HAP-1 (cell line): Measurements from ENCODE around the gene ESPNL.
"Not testable (repeated sequence)": the region's sequence is repeated elsewhere in the genome, so short reads cannot be mapped to it uniquely, and the experiment has no call there.

Experiments used
- DNase-seq, 2 experiments: peaks; one replicate each; pipeline ENCODE4 v3.0.0-alpha.2; 2016 to 2020; ENCODE audit warnings: low spot score in 2 of 2
- H3K27me3 ChIP-seq: fragments of 250-450 bp; sonication (Bioruptor Pico); 2 replicates; pipeline ENCODE4 v1.5.1; 2020; ENCODE audit warnings: low read depth, mild to moderate bottlenecking, moderate library complexity
- H3K36me3 ChIP-seq: fragments of 250-450 bp; sonication (Bioruptor Pico); replicated peaks from 2 replicates; pipeline ENCODE4 v1.5.1; 2020; ENCODE audit warnings: mild to moderate bottlenecking
- H3K4me1 ChIP-seq: fragments of 250-450 bp; sonication (Bioruptor Pico); 2 replicates; pipeline ENCODE4 v1.5.1; 2020; ENCODE audit warnings: mild to moderate bottlenecking
- H3K4me3 ChIP-seq: fragments of 250-450 bp; sonication (Bioruptor Pico); 2 replicates; pipeline ENCODE4 v1.5.1; 2020; ENCODE audit warnings: mild to moderate bottlenecking, moderate library complexity
- H3K9me3 ChIP-seq: fragments of 250-450 bp; sonication (Bioruptor Pico); 2 replicates; pipeline ENCODE4 v1.5.1; 2020; ENCODE audit warnings: mild to moderate bottlenecking, moderate library complexity
- in situ Hi-C: fragments of 300-500 bp; cut with MboI; formaldehyde crosslinking; loops from 3 replicates; pipeline ENCODE4 v1.14.3; 2020; ENCODE audit warnings: low sequenced_read_pairs, inconsistent platforms, mixed read lengths

The ESPNL gene

DNA sequence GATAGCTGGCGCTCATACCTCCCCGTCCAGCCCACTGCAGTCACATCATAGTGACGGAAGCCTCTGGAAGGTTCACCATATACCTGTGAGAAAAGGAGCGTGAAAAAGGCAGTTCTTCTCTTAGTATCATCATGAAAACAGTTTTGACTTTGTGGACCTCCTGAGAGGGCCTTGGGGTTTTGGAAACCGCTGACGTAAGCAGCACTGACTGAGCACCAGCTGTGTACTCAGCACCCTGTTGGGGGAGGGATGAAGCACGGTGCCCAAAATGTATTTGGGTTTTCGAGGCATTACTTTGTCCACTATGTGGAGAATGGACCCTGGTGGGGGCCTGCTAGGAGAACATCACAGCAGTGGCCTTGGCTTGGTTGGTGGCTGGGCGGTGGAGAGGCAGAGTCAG, 33.9 kb upstream of the ESPNL start:
- H3K27me3 ChIP-seq = no peaks in the 10 kb centered on the region
- peaks cover 9% of the 10 kb centered on the region for H3K4me1 ChIP-seq
- H3K9me3 ChIP-seq = no peaks in the 10 kb centered on the region
- peaks cover 70% of the 10 kb centered on the region for H3K36me3 ChIP-seq
- no peak for DNase-seq
- no peak overlapping the region for H3K4me3 ChIP-seq
- in situ Hi-C loops = no loop called here

DNA sequence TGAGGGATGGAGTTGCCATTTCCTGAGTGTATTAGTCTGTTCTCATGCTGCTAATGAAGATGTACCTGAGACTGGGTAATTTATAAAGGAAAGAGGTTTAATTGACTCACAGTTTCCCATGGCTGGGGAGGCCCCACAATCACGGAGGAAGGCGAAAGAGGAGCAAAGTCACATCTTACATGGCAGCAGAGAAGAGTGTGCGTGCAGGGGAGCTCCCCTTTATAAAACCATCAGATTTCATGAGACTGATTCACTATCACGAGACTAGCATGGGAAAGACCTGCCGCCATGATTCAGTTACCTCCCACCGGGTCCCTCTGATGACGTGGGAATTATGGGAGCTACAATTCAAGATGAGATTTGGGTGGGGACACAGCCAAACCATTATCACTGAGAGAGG, 33.4 kb upstream of the ESPNL start:
- peaks cover 75% of the 10 kb centered on the region for H3K36me3 ChIP-seq
- H3K4me3 ChIP-seq, H3K9me3 ChIP-seq, DNase-seq, in situ Hi-C loops, H3K4me1 ChIP-seq, H3K27me3 ChIP-seq: not testable (repeated sequence)

DNA sequence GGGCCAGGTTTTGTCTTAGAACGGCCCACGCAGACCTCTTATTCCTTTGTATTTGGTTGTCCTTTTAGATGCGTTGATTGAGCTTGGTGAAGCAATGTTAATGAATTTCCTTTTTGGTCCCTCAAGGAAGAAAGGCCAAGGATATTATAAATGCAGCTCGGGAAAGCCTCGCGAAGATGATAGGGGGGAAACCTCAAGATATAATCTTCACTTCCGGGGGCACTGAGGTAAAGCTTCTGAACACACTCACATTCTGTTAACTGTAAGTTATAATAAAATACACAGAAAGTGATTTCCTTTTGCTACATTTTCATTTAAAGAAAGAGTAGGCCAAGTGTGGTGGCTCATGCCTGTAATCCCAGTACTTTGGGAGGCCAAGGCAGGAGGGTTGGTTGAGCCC, 32.2 kb upstream of the ESPNL start:
- Histone ChIP-seq H3K27me3 (no peaks in the 10 kb centered on the region), H3K4me3 (no peak overlapping the region), H3K9me3 (no peaks in the 10 kb centered on the region), H3K36me3 (peaks cover 85% of the 10 kb centered on the region), H3K4me1 (no peaks in the 10 kb centered on the region; the same call in 1 of the 2 replicates)
- in situ Hi-C loops = no loop called here
- no peak for DNase-seq

DNA sequence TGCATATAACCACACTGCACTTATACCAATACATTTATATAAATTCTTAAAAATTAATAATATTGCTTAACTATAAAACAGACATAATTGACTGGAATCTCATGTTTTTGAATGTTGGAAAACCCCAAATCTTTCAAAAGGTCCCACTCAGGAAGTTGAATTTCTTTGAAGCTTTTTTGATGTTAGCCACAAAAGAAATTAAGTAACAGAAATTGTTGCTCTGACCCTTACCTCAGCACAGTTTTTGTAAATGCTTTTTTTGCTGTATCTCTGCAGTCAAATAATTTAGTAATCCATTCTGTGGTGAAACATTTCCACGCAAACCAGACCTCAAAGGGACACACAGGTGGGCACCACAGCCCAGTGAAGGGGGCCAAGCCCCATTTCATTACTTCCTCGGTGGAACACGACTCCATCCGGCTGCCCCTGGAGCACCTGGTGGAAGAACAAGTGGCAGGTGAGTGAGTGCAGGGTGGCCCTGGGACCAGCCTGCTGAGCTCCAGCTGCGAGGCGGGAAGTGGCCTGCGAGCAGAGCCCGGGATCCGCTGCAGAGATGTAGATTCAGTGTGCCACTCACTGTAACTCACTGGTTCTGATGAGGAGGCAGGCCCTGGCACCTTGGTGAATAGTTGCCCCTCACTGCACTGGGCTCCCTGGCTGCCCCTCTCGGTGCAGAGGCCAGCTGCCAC, 31.0 kb upstream of the ESPNL start:
- in situ Hi-C loops = no loop called here
- DNase-seq = no peak
- Histone ChIP-seq H3K4me3 (no peak overlapping the region), H3K27me3 (no peaks in the 10 kb centered on the region), H3K9me3 (no peaks in the 10 kb centered on the region), H3K36me3 (peaks cover 91% of the 10 kb centered on the region), H3K4me1 (no peaks in the 10 kb centered on the region; the same call in 1 of the 2 replicates)

DNA sequence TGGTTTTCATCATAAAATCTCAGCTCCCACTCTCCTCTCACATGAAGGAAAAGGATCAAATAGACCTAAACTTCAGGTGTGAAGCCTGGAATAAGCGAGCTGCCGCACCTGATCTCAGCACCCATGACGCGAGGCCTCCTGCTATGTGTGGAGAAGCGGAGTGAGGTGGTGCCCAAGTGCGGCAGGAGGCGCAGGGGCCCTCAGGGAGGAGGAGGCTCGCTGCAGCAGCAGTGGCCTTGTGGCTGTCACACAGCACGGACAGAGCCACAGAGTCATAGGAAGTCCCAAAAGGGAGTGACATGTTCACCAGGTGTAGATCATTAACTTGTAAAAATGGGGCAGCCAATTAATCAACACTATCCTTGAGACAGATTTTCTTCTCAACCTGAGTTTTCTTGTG, 30.3 kb upstream of the ESPNL start:
- Histone ChIP-seq H3K36me3 (peaks cover 92% of the 10 kb centered on the region), H3K9me3 (no peaks in the 10 kb centered on the region), H3K4me3 (no peak overlapping the region), H3K4me1 (no peaks in the 10 kb centered on the region; the same call in 1 of the 2 replicates), H3K27me3 (no peaks in the 10 kb centered on the region)
- in situ Hi-C loops = no loop called here
- no peak for DNase-seq

DNA sequence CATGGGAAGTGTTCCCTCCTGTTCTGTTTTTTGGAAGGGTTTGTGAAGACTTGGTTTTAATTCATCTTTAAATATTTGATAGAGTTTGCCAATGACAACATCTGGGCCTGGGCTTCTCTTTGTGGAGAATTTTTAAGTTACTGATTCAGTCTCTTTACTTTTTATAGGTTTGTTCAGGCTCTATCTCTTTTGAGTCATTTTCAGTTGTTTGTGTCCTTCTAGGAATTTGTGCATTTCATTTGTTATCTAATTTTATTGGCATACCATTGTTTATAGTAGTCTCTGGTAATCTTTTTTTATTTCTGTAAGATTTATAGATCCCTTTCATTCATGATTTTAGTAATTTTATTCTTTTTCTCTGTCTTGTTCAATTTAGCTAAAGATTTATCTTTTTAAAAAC, 24.7 kb upstream of the ESPNL start:
- in situ Hi-C loops = no loop called here
- H3K4me1 ChIP-seq = peaks cover 7% of the 10 kb centered on the region
- H3K36me3 ChIP-seq = peaks cover 50% of the 10 kb centered on the region

DNA sequence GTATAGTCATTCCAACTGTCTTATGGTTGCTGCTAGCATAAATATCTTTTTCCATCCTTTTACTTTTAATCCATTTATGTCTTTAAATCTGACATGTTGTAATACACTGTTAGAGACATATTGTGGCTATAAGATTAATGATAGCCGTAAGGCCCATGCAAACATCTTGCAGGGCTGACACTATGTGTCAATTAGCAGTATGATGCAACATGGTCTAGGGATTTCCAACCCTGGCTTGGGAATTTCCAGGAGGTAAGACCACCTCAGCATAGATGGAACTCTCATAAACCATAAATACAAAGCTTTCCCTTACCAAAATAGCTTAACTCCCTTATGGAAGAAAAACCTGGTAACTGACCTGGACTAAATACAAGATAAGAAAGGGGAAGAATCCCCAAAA, 22.8 kb upstream of the ESPNL start:
- no peak for DNase-seq
- Histone ChIP-seq H3K27me3 (no peaks in the 10 kb centered on the region), H3K9me3 (no peaks in the 10 kb centered on the region), H3K36me3 (peaks cover 52% of the 10 kb centered on the region), H3K4me1 (peaks cover 7% of the 10 kb centered on the region), H3K4me3 (no peak overlapping the region)
- in situ Hi-C loops = no loop called here

More for the DNA sequence above, 24.7 kb upstream of the ESPNL start:
- DNase-seq = no peak
- Histone ChIP-seq H3K27me3 (no peaks in the 10 kb centered on the region), H3K4me3 (no peak overlapping the region), H3K9me3 (no peaks in the 10 kb centered on the region)

DNA sequence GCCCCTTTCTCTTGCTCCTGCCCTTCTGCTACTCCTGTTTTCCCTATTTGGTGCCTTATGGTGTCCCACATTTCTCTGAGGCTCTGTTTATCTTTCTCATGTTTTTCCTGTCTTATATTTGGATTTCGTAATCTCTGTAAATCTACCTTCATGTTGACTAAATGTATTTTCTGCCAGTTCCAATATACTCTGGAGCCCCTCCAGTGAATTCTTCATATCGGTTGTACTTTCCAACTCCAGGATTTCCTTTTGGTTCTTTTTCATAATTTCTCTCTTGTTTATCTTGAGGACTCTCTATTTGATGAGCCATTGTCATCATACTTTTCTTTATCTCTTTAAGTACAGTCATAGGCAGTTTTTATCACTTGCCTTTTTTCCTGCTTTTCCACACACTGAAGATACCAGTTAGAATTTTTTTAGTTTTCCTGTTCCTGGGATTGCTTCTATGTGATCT, 20.2 kb upstream of the ESPNL start:
- H3K4me3 ChIP-seq = no peak overlapping the region
- H3K9me3 ChIP-seq = no peaks in the 10 kb centered on the region
- H3K27me3 ChIP-seq = no peaks in the 10 kb centered on the region
- no peak for DNase-seq
- H3K36me3 ChIP-seq = peaks cover 43% of the 10 kb centered on the region
- in situ Hi-C loops = no loop called here
- H3K4me1 ChIP-seq = peaks cover 7% of the 10 kb centered on the region

DNA sequence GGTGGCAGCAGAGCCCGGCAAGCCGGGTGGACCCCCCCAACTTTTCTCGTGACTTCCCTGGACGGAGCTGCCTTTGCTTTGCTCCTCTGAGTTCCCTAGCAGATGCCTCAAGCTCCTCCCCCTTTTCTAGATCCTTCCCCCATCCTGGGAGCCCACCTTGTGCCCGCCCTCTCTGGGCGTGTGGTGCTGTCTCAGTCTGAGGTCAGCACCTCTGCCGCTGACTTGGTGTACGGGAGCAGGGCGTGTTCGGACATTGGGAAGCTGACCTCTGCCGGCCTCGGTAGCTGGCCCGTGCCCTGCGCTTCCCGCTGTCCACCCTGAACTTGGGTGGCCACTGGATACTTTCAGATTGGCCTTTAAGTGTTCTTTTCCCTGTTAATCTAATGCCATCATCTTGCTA, 19.6 kb upstream of the ESPNL start:
- peaks cover 42% of the 10 kb centered on the region for H3K36me3 ChIP-seq
- no peak overlapping the region for H3K4me3 ChIP-seq
- peaks cover 7% of the 10 kb centered on the region for H3K4me1 ChIP-seq
- no peak for DNase-seq
- no peaks in the 10 kb centered on the region for H3K9me3 ChIP-seq
- H3K27me3 ChIP-seq = no peaks in the 10 kb centered on the region
- in situ Hi-C loops = no loop called here

DNA sequence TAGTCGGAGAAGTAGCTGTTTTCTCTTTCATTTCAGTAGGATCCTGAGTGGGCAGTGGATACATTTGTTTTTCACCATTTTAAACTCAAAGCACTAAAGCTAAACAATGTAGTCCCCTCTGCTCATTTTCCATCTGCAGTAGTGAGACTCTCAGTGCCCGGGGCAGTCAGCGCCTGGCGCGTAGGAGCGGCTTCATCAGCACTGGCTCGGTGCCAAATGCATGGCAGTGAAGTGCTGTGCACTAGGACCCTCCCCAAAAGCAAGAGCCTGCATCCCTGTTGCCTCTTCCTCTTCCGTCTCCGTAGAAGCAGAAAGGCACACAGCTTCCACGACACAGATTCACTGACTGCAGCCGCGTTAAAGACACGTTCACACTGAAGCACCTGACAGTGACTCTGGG, 19.0 kb upstream of the ESPNL start:
- peaks cover 47% of the 10 kb centered on the region for H3K36me3 ChIP-seq
- DNase-seq = no peak

DNA sequence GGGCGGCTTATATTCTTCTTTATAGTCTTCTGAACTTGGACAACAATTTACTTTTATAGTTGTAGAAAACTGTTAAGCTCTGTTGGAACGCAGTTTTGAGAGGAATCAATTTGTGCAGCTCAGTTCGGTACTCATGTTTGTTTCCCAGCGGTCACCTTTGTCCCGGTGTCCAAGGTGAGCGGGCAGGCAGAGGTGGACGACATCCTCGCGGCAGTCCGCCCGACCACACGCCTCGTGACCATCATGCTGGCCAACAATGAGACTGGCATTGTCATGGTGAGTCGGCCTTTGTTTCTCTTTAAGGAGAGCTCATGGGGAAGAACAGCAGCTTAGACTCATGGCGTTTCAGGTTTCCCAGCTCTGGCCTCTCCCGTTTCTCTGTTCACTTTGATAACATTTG, 18.6 kb upstream of the ESPNL start:
- peaks cover 7% of the 10 kb centered on the region for H3K4me1 ChIP-seq
- H3K9me3 ChIP-seq = no peaks in the 10 kb centered on the region
- H3K27me3 ChIP-seq = no peaks in the 10 kb centered on the region
- in situ Hi-C loops = no loop called here
- H3K4me3 ChIP-seq = no peak overlapping the region
- peaks cover 47% of the 10 kb centered on the region for H3K36me3 ChIP-seq
- no peak for DNase-seq

More for the DNA sequence above, 19.0 kb upstream of the ESPNL start:
- Histone ChIP-seq H3K9me3 (no peaks in the 10 kb centered on the region), H3K4me3 (no peak overlapping the region), H3K27me3 (no peaks in the 10 kb centered on the region), H3K4me1 (peaks cover 7% of the 10 kb centered on the region)
- in situ Hi-C loops = no loop called here

DNA sequence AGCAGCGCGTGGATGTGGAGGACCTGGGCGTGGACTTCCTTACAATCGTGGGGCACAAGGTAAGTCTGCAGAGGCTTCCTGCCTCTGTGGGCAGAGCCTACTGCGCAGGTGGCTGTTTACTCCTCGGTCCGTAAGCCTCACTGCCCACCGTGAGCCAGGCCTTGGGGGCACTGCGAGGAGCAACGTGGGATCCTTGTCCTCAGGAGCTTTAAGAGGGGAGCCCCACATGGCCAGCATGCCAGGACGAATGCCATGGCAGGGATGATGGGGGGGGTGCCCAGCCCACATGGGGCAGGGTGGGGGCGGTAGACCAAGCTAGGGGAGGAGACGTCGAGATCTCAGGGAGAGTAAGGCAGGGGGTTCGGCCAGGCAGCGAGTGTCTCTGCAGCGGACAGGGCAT, 18.0 kb upstream of the ESPNL start:
- peaks cover 47% of the 10 kb centered on the region for H3K36me3 ChIP-seq
- H3K4me1 ChIP-seq = peaks cover 2% of the 10 kb centered on the region
- H3K27me3 ChIP-seq = no peaks in the 10 kb centered on the region
- in situ Hi-C loops = no loop called here
- H3K9me3 ChIP-seq = no peaks in the 10 kb centered on the region
- no peak for DNase-seq
- no peak overlapping the region for H3K4me3 ChIP-seq

DNA sequence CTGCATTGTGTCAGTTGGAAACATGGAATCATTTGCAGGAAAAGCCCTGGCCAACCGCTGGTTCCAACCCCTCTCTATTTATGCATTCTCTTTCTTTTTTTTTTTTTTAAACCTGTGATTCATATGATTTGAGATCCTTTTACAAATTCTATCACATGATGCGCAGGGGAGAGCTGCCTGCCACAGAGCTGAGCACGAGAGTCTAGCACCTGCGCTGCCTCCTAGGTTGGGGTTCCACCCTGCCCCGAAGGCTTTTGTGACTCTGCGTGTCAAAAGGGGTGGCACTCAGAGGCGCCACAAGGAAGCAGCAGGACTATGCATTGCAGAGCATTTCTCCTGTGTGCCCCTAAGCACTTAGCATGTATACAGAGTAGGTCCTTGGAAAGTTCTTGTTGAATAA, 17.3 kb upstream of the ESPNL start:
- in situ Hi-C loops = no loop called here
- Histone ChIP-seq H3K4me1 (peaks cover 7% of the 10 kb centered on the region), H3K27me3 (no peaks in the 10 kb centered on the region), H3K9me3 (no peaks in the 10 kb centered on the region), H3K36me3 (peaks cover 47% of the 10 kb centered on the region), H3K4me3 (no peak overlapping the region)
- DNase-seq = no peak

DNA sequence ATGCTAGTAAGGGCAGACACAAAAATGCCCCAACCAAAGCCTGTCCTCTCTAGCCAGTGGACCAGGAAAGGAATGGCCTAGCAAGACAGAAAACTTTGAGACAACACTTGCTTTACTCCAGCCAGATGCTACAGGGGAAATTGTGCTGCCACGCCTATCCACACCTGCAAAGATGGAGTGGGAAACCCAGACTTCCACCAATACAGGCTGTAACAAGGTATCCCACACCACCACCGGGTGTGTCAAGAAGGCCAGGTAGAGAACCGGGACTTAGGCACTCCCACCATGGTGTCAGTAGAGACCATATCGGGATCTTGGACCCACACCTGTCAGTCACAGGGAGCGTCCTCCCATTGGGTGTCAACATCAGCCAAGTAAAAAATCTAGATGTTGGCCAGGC, 16.2 kb upstream of the ESPNL start:
- no peak for DNase-seq
- H3K4me3 ChIP-seq = no peak overlapping the region
- no peaks in the 10 kb centered on the region for H3K9me3 ChIP-seq
- H3K27me3 ChIP-seq = no peaks in the 10 kb centered on the region
- peaks cover 7% of the 10 kb centered on the region for H3K4me1 ChIP-seq
- in situ Hi-C loops = no loop called here
- peaks cover 44% of the 10 kb centered on the region for H3K36me3 ChIP-seq

DNA sequence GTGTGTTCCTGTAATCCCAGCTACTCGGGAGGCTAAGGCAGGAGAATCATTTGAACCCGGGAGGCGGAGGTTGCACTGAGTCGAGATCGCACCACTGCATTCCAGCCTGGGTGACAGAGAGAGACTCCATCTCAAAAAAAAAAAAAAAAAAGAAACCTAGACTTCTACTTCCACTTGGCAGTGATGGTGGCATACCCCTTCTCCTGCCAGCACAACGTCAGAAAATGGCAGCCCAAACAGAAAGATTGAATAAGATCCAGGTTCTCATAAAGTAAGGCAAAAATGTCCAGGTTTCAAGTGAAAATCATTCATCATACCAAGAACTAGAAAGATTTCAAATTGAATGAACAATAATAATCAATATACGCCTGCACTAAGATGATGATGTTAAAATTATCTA, 15.4 kb upstream of the ESPNL start:
- DNase-seq = no peak
- in situ Hi-C loops = no loop called here
- Histone ChIP-seq H3K4me3 (no peak overlapping the region), H3K36me3 (peaks cover 44% of the 10 kb centered on the region), H3K4me1 (peaks cover 7% of the 10 kb centered on the region), H3K27me3 (no peaks in the 10 kb centered on the region), H3K9me3 (no peaks in the 10 kb centered on the region)
